HG02642 (cell line): Measurements from ENCODE around the gene ERI3.

Experiments
- ATAC-seq: cut with Tn5 transposase; IDR thresholded peaks from one replicate; pipeline ENCODE4 v1.9.1; 2021; ENCODE audit warnings: mild to moderate bottlenecking; ENCODE audit not compliant: unreplicated experiment, poor library complexity

Gene ERI3

GRCh38 chr1:44290250-44291094 lies 64.6 kb downstream of the ERI3 start:
- ATAC-seq = no peak

- ATAC-seq = no peak
Observed at GRCh38 chr1:44289530-44289929, 65.5 kb downstream of the ERI3 start.

- no peak for ATAC-seq
Observed at GRCh38 chr1:44288883-44289282, 66.2 kb downstream of the ERI3 start.

- ATAC-seq = no peak
Observed at GRCh38 chr1:44284184-44284583, 70.9 kb downstream of the ERI3 start.

- ATAC-seq = no peak
Observed at GRCh38 chr1:44283524-44284173, 71.4 kb downstream of the ERI3 start.

GRCh38 chr1:44282704-44283426 lies 72.2 kb downstream of the ERI3 start:
- ATAC-seq = no peak

GRCh38 chr1:44281962-44282703 lies 72.9 kb downstream of the ERI3 start:
- no peak for ATAC-seq

GRCh38 chr1:44276901-44277300 lies 78.2 kb downstream of the ERI3 start:
- ATAC-seq = no peak

- no peak for ATAC-seq
Observed at GRCh38 chr1:44275991-44276405, 79.1 kb downstream of the ERI3 start.

- ATAC-seq = no peak
Observed at GRCh38 chr1:44275296-44275962, 79.6 kb downstream of the ERI3 start.

- ATAC-seq = no peak
Observed at GRCh38 chr1:44273560-44274350, 81.3 kb downstream of the ERI3 start.

GRCh38 chr1:44272992-44273391 lies 82.1 kb downstream of the ERI3 start:
- no peak for ATAC-seq

GRCh38 chr1:44271646-44272045 lies 83.4 kb downstream of the ERI3 start:
- ATAC-seq = no peak

GRCh38 chr1:44270686-44271628 lies 84.1 kb downstream of the ERI3 start:
- no peak for ATAC-seq

- ATAC-seq = no peak
Observed at GRCh38 chr1:44268054-44268453, 87.0 kb downstream of the ERI3 start.

- no peak for ATAC-seq
Observed at GRCh38 chr1:44267438-44267837, 87.6 kb downstream of the ERI3 start.

GRCh38 chr1:44266400-44267344 lies 88.4 kb downstream of the ERI3 start:
- no peak for ATAC-seq
